Kidney tubule cell (primary cell): ENCODE results near the gene UBASH3B.
"Not testable (repeated sequence)": the region's sequence is repeated elsewhere in the genome, so short reads cannot be mapped to it uniquely, and the experiment has no call there.

Source experiments
- DNase-seq: peaks from one replicate; pipeline ENCODE4 v3.0.0-alpha.2; 2018; ENCODE audit warnings: low spot score

The UBASH3B gene

GRCh38 chr11:122852796-122853160, 197.3 kb downstream of the UBASH3B start:
- DNase-seq = no peak

GRCh38 chr11:122853261-122853660, 197.7 kb downstream of the UBASH3B start:
- DNase-seq = no peak

- peak; percentile 82 for DNase-seq
These were observed 198.5 kb downstream of the UBASH3B start for GRCh38 chr11:122853971-122854446.

- no peak for DNase-seq
These were observed 206.1 kb downstream of the UBASH3B start for GRCh38 chr11:122861631-122862030.

GRCh38 chr11:122862091-122862490, 206.6 kb downstream of the UBASH3B start:
- DNase-seq = no peak

GRCh38 chr11:122863154-122863553, 207.6 kb downstream of the UBASH3B start:
- DNase-seq = not testable (repeated sequence)

GRCh38 chr11:122863704-122864326, 208.3 kb downstream of the UBASH3B start:
- DNase-seq = peak; percentile 50
